HG02759 (cell line): ENCODE results near the gene PSMC1.

Experiments used
- ATAC-seq: cut with Tn5 transposase; IDR thresholded peaks from one replicate; pipeline ENCODE4 v1.9.1; 2021; ENCODE audit warnings: mild to moderate bottlenecking, moderate library complexity; ENCODE audit not compliant: unreplicated experiment

The PSMC1 gene

DNA sequence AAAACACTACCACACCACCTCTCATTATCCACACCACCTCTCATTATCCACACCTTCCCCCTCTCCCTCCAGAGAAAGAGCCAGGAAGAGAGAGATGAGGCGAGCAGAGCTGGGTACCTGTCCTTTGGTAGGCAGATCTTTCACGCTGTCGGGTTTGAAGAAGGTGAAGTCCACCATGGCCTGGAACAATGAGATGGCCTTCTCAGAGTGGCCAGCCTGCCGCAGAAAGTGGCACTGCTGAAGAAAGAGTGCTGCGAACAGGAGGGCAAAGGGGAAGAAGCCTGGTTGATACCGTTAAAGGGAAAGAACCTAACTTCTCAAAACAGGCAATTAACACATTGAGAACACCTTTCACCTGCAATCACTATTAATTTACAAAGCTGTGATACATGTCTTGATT lies 44.8 kb downstream of the PSMC1 start:
- no peak for ATAC-seq

- no peak for ATAC-seq
These were observed 45.3 kb downstream of the PSMC1 start for GRCh38 chr14:90301668-90302090.

GRCh38 chr14:90302529-90303303 lies 46.4 kb downstream of the PSMC1 start:
- ATAC-seq, result no peak

- no peak for ATAC-seq
These were observed 47.1 kb downstream of the PSMC1 start for GRCh38 chr14:90303473-90303872.

- no peak for ATAC-seq
These were observed 48.1 kb downstream of the PSMC1 start for GRCh38 chr14:90304502-90304901.

DNA sequence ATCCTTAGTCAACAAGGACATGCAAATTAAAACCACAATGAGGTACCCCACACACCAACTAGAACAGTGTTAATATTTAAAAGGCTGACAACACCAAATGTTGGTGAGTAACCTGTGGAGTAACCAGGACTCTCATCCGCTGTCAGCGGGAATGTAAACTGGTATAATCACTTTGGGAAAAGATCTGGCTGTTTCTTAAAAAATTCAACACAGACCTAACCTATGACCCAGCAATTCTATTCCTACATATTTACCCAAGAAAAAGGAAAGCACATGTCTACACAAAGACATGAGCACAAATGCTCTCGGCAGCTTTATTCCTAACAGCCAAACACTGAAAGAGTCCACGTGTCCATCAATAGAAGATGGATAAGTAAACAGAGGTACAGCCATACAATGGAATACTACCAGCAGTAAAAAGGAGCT lies 48.8 kb downstream of the PSMC1 start:
- no peak for ATAC-seq

- ATAC-seq, result no peak
These were observed 52.2 kb downstream of the PSMC1 start for GRCh38 chr14:90308561-90308960.

- ATAC-seq, result no peak
These were observed 60.9 kb downstream of the PSMC1 start for GRCh38 chr14:90317286-90317685.

- no peak for ATAC-seq
These were observed 61.7 kb downstream of the PSMC1 start for GRCh38 chr14:90318016-90318415.

DNA sequence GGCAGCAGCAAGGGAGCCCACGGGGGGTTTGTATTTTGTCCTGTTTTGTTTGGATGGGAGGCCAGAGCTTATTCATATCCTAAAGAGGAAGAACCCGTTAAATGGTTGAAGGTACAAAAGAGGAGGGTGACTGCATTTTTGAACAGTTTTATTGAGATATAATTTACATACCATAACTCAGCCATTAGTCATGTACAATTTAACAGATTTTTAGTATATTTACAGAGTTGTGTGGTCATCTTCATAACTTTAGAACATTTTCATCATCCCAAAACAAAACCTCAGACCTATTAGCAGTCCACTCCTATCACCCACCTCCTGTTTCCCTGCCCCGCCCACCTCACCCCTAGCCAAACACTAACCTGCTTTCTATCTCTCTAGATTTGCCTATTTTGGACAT lies 62.8 kb downstream of the PSMC1 start:
- ATAC-seq, result no peak

GRCh38 chr14:90319634-90320541 lies 63.5 kb downstream of the PSMC1 start:
- no peak for ATAC-seq

DNA sequence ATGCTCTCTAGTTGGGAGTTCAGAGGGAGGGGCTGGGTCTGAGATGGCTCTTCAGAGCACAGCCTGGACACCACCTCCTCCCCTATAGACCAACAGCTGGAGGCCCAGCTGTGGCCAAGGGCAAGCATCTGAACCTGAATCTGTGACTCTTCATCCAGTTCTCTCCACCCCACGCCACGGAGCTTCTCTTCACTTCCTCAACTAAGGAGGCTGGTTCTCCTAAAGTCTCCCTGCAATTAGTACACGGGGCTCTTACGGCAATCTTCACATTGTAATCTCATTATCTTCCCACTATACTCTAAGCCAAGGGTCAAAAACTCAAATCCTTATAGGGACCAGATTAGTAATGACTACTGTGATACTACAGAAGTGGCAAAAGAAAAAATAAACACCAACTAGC lies 65.5 kb downstream of the PSMC1 start:
- no peak for ATAC-seq
